NCI-H1417 treated with DMSO at 0.1 percent for 48 hours (cell line): ENCODE results near the gene ICA1.

Experiments
- DNase-seq: peaks from one replicate; lab custom pipeline; 2025; lab: John Stamatoyannopoulos, UW

Gene ICA1

GRCh38 chr7:8159595-8159994 is 102.4 kb downstream of the ICA1 start:
- no peak for DNase-seq

- DNase-seq: no peak
Observed at GRCh38 chr7:8157296-8157695, 104.7 kb downstream of the ICA1 start.

GRCh38 chr7:8155836-8156235 is 106.1 kb downstream of the ICA1 start:
- DNase-seq: no peak

GRCh38 chr7:8154272-8154671 is 107.7 kb downstream of the ICA1 start:
- DNase-seq: peak; percentile 96

GRCh38 chr7:8152489-8153192 is 109.3 kb downstream of the ICA1 start:
- no peak for DNase-seq

GRCh38 chr7:8151161-8151725 is 110.7 kb downstream of the ICA1 start:
- DNase-seq: no peak

GRCh38 chr7:8149222-8149621 is 112.7 kb downstream of the ICA1 start:
- DNase-seq: no peak

GRCh38 chr7:8147760-8148463 is 114.1 kb downstream of the ICA1 start:
- DNase-seq: no peak

- DNase-seq: peak; percentile 52
Observed at GRCh38 chr7:8146788-8147413, 115.1 kb downstream of the ICA1 start.

- no peak for DNase-seq
Observed at GRCh38 chr7:8146106-8146787, 115.7 kb downstream of the ICA1 start.

GRCh38 chr7:8144856-8145255 is 117.1 kb downstream of the ICA1 start:
- DNase-seq: no peak

- DNase-seq: no peak
Observed at GRCh38 chr7:8143151-8143874, 118.7 kb downstream of the ICA1 start.

- no peak for DNase-seq
Observed at GRCh38 chr7:8142477-8142876, 119.5 kb downstream of the ICA1 start.

GRCh38 chr7:8141070-8141469 is 120.9 kb downstream of the ICA1 start:
- no peak for DNase-seq

- DNase-seq: no peak
Observed at GRCh38 chr7:8136051-8136730, 125.8 kb downstream of the ICA1 start.

GRCh38 chr7:8135417-8135816 is 126.5 kb downstream of the ICA1 start:
- DNase-seq: no peak

GRCh38 chr7:8134089-8134733 is 127.8 kb downstream of the ICA1 start:
- no peak for DNase-seq

GRCh38 chr7:8133188-8133848 is 128.6 kb downstream of the ICA1 start:
- no peak for DNase-seq

GRCh38 chr7:8131694-8132605 is 130.0 kb downstream of the ICA1 start:
- DNase-seq: no peak
